A549 (cell line): ENCODE results near the gene TTC39B. TPM values are rescaled to one million over a fixed set of nuclear protein-coding genes. Genes with fewer than 3 reads are reported as not detected.
A peak's percentile ranks its signal among the peaks of the same experiment; 100 is the strongest.

Source experiments
- ATAC-seq, 2 experiments: fragments of 200-7000 bp in 1 of 2; fragments of >200 bp in 1 of 2; cut with Nextera tagmentation in 1 of 2; cut with Tn5 transposase in 1 of 2; 3 replicates each; pipeline versions ENCODE4 v1.8.0 to v1.9.1; 2018 to 2020; ENCODE audit warnings: mild to moderate bottlenecking in 1 of 2, moderate library complexity in 1 of 2
- CTCF ChIA-PET: fragments of 300-600 bp; sonication (Branson Sonifier 250); formaldehyde crosslinking; extraction: SDS; loops from one replicate; lab custom pipeline; 2021; ENCODE audit warnings: antibody characterized with exemption, inconsistent platforms; lab: Yijun Ruan, JAX
- POLR2A ChIA-PET: fragments of 350-600 bp; formaldehyde crosslinking; extraction: SDS; loops from one replicate; lab custom pipeline; 2021; ENCODE audit warnings: antibody characterized with exemption, inconsistent platforms; lab: Yijun Ruan, JAX
- DNase-seq, 2 experiments: peaks; one replicate each; pipeline versions ENCODE4 v3.0.0 to v3.0.0-alpha.2; 2011 to 2016; ENCODE audit warnings: low read depth in 1 of 2, low spot score in 1 of 2
- FAIRE-seq: peaks from 2 replicates; lab custom pipeline; 2011; peaks lifted over from hg19 to GRCh38; lab: Jason Lieb, UNC
- H3K27ac ChIP-seq, 2 experiments: fragments of >200 bp; sonication (Bioruptor Twin); formaldehyde crosslinking; 3 replicates each; pipeline ENCODE4 v1.5.1; 2016 to 2017
- H3K4me1 ChIP-seq: fragments of >200 bp; sonication (Bioruptor Twin); formaldehyde crosslinking; 3 replicates; pipeline ENCODE4 v1.6.1; 2016
- H3K4me2 ChIP-seq: fragments of >200 bp; sonication (Bioruptor Twin); formaldehyde crosslinking; 3 replicates; pipeline ENCODE4 v1.6.1; 2016
- H3K4me3 ChIP-seq: fragments of >200 bp; sonication (Bioruptor Twin); formaldehyde crosslinking; 3 replicates; pipeline ENCODE4 v1.5.1; 2016
- H3K9me3 ChIP-seq: fragments of >200 bp; sonication (Bioruptor Twin); formaldehyde crosslinking; 3 replicates; pipeline ENCODE4 v1.6.1; 2016
- CEBPB ChIP-seq, 2 experiments: fragments of >200 bp in 1 of 2; sonication (Bioruptor Twin) in 1 of 2; formaldehyde crosslinking in 1 of 2; IDR thresholded peaks; 2 replicates each; pipeline ENCODE4 v1.6.1; 2012 to 2016
- E2F6 ChIP-seq: IDR thresholded peaks from 2 replicates; pipeline ENCODE4 v1.6.1; 2012; ENCODE audit warnings: low read depth, borderline replicate concordance
- EP300 ChIP-seq, 2 experiments: fragments of >200 bp; sonication (Bioruptor Twin); formaldehyde crosslinking; IDR thresholded peaks; 2 replicates in 1 of 2; 3 replicates in 1 of 2; pipeline ENCODE4 v1.6.1; 2016 to 2017
- FOXS1 ChIP-seq: fragments of 250-450 bp; sonication (Bioruptor Pico); IDR thresholded peaks from 2 replicates; pipeline ENCODE4 v1.5.0; 2020; ENCODE audit warnings: mild to moderate bottlenecking, moderate library complexity
- HMGXB4 ChIP-seq: fragments of 250-450 bp; sonication (Bioruptor Pico); IDR thresholded peaks from 2 replicates; pipeline ENCODE4 v1.5.0; 2021; ENCODE audit warnings: mild to moderate bottlenecking, moderate library complexity, borderline replicate concordance
- HOXB5 ChIP-seq: fragments of 250-450 bp; sonication (Bioruptor Pico); IDR thresholded peaks from 2 replicates; pipeline ENCODE4 v1.5.0; 2020; ENCODE audit warnings: mild to moderate bottlenecking, moderate library complexity
- JUN ChIP-seq, 2 experiments: fragments of >200 bp; sonication (Bioruptor Twin); formaldehyde crosslinking; IDR thresholded peaks; 2 replicates in 1 of 2; 3 replicates in 1 of 2; pipeline ENCODE4 v1.6.1; 2016 to 2017
- MAFK ChIP-seq: fragments of 450-650 bp; IDR thresholded peaks from 2 replicates; pipeline ENCODE4 v1.6.1; 2014; ENCODE audit not compliant: partially characterized antibody
- MAZ ChIP-seq: fragments of 150-350 bp; IDR thresholded peaks from 2 replicates; pipeline ENCODE4 v1.6.1; 2014; ENCODE audit warnings: antibody characterized with exemption, low read depth, low read length, borderline replicate concordance
- NPAS2 ChIP-seq: fragments of 250-450 bp; sonication (Bioruptor Pico); IDR thresholded peaks from 2 replicates; pipeline ENCODE4 v1.8.0; 2022; ENCODE audit warnings: mild to moderate bottlenecking, moderate library complexity, borderline replicate concordance
- RARB ChIP-seq: fragments of 250-450 bp; sonication (Bioruptor Pico); IDR thresholded peaks from 2 replicates; pipeline ENCODE4 v1.8.0; 2021; ENCODE audit warnings: mild to moderate bottlenecking, moderate library complexity
- RNF2 ChIP-seq: fragments of 200-600 bp; sonication (generic); IDR thresholded peaks from 2 replicates; pipeline ENCODE4 v1.6.1; 2016; ENCODE audit warnings: low read depth, mild to moderate bottlenecking, antibody characterized with exemption, moderate library complexity, borderline replicate concordance
- TFCP2L1 ChIP-seq: fragments of 250-450 bp; sonication (Bioruptor Pico); IDR thresholded peaks from 2 replicates; pipeline ENCODE4 v1.5.0; 2021; ENCODE audit warnings: mild to moderate bottlenecking
- ZFP36 ChIP-seq: fragments of 450-650 bp; IDR thresholded peaks from 2 replicates; pipeline ENCODE4 v1.6.1; 2014; ENCODE audit warnings: borderline replicate concordance; ENCODE audit not compliant: partially characterized antibody
- ZNF302 ChIP-seq: fragments of 250-450 bp; sonication (Bioruptor Pico); IDR thresholded peaks from 2 replicates; pipeline ENCODE4 v1.9.0; 2021; ENCODE audit warnings: inconsistent platforms, mild to moderate bottlenecking, moderate library complexity
- WGBS: methylation state at CpG from one replicate; pipeline ENCODE4 v1.1.6; 2017; ENCODE audit errors: missing lambda C conversion rate; 5-methylcytosine and 5-hydroxymethylcytosine counted together
- polyA plus RNA-seq, 4 experiments: library from polyadenylated mRNA; depleted of rRNA in 3 of 4; stranded (reverse); fragments of >200 nt; fragmentation: RNase III in 1 of 4; extraction: RNeasy Plus Mini Kit Qiagen cat#74134 plus additional on column Dnase treatment in 1 of 4; gene quantifications; 2 replicates in 3 of 4; 3 replicates in 1 of 4; pipeline ENCODE4 v1.2.3, GENCODE V29; 2011 to 2017
- TF ChIP-seq, protein P1 (sequence below): IDR thresholded peaks from 2 replicates; pipeline ENCODE4 v1.6.1; 2012
- TF ChIP-seq, protein P2 (sequence below): fragments of 150-350 bp; IDR thresholded peaks from 2 replicates; pipeline ENCODE4 v1.6.1; 2014; ENCODE audit warnings: low read depth, mild to moderate bottlenecking, low read length
- TF ChIP-seq, protein P3 (sequence below): fragments of >200 bp; sonication (Bioruptor Twin); formaldehyde crosslinking; IDR thresholded peaks from 3 replicates; pipeline ENCODE4 v1.5.1; 2016
- TF ChIP-seq, protein P4 (sequence below): fragments of >200 bp; sonication (Bioruptor Twin); formaldehyde crosslinking; IDR thresholded peaks from 2 replicates; pipeline ENCODE4 v1.6.1; 2016

TTC39B gene
- polyA plus RNA-seq, 2 of the 4 experiments (the other 2 are of a cell fraction) = 0.94 to 4.4 TPM

DNA sequence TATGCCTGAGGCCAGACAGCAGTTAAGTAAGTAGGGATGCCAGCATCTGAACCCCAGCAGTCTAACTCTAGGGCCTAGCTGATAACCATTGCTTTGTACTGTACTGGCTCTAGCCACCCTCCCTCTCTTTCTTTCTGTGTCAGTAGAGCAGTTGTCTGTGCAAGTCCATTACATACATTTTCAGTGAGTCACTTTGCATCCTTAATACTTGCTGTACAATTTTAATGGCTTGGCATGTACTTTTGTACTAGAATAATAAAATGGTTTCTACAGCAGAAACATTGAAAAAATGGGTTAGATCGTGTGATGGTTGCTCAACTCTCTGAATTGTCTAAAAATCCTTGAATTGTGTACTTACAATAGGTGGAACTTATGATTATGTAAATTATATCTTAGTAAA lies 1.5 kb upstream of the TTC39B start:
- peaks cover 14% of the 10 kb centered on the region for H3K4me1 ChIP-seq
- WGBS = 77% methylated on average over 1 of the region's 1 CpG
- TF ChIP-seq TFCP2L1 (CRISPR knock-in tag) (no peak), E2F6 (no peak)
- TF ChIP-seq, all 56 proteins: peak for 0
- DNase-seq = no peak
- no peak for FAIRE-seq
- POLR2A ChIA-PET = no interaction called here
- Histone ChIP-seq H3K9me3 (no peaks in the 10 kb centered on the region), H3K4me3 (no peak overlapping the region), H3K27ac (no peak overlapping the region), H3K4me2 (no peak overlapping the region)
- CTCF ChIA-PET = interaction anchor here (1.6 kb wide), 1 partner anchor 34 kb away, joined by 3 read pairs; no protein-coding TSS in a partner anchor
- ATAC-seq = no peak

DNA sequence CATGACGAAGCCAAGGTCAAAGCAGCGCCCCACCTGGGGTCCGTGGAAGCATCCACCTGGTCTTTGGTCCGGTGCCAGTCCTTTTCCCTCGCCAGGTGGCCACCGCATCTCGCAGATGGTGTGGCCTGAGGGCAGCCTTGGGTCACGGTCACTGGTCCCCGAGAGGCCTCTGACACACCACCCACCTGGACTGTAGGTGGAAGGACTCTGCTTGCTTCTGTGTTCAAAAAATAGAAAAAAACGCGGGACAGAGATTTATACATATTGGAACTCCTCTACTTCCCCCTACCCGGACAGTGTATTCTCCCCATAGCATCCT lies 466 bp upstream of the TTC39B start:
- TF ChIP-seq, protein P1, sequence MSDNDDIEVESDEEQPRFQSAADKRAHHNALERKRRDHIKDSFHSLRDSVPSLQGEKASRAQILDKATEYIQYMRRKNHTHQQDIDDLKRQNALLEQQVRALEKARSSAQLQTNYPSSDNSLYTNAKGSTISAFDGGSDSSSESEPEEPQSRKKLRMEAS = no peak
- TF ChIP-seq, protein P2, sequence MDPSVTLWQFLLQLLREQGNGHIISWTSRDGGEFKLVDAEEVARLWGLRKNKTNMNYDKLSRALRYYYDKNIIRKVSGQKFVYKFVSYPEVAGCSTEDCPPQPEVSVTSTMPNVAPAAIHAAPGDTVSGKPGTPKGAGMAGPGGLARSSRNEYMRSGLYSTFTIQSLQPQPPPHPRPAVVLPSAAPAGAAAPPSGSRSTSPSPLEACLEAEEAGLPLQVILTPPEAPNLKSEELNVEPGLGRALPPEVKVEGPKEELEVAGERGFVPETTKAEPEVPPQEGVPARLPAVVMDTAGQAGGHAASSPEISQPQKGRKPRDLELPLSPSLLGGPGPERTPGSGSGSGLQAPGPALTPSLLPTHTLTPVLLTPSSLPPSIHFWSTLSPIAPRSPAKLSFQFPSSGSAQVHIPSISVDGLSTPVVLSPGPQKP = no peak
- TF ChIP-seq, protein P3, sequence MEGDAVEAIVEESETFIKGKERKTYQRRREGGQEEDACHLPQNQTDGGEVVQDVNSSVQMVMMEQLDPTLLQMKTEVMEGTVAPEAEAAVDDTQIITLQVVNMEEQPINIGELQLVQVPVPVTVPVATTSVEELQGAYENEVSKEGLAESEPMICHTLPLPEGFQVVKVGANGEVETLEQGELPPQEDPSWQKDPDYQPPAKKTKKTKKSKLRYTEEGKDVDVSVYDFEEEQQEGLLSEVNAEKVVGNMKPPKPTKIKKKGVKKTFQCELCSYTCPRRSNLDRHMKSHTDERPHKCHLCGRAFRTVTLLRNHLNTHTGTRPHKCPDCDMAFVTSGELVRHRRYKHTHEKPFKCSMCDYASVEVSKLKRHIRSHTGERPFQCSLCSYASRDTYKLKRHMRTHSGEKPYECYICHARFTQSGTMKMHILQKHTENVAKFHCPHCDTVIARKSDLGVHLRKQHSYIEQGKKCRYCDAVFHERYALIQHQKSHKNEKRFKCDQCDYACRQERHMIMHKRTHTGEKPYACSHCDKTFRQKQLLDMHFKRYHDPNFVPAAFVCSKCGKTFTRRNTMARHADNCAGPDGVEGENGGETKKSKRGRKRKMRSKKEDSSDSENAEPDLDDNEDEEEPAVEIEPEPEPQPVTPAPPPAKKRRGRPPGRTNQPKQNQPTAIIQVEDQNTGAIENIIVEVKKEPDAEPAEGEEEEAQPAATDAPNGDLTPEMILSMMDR = 0 out of 3 replicates have a peak, but pooled peaks have one; percentile 6
- TF ChIP-seq JUN (IDR thresholded peaks at IDR 0.05) = no peak
- 0 out of 2 replicates have a peak, but pooled peaks have one; percentile 36 for TF ChIP-seq E2F6
- TF ChIP-seq EP300 (IDR thresholded peaks at IDR 0.05) = no peak
- peak; percentile 41 to 45 for ATAC-seq
- Histone ChIP-seq H3K4me1 (peaks cover 14% of the 10 kb centered on the region), H3K27ac (peak overlapping the region; percentile 28 to 68; a peak in 5 of 6 replicates), H3K4me2 (peak overlapping the region; percentile 99), H3K9me3 (no peaks in the 10 kb centered on the region), H3K4me3 (peak overlapping the region; percentile 91)
- FAIRE-seq = no peak
- CTCF ChIA-PET = interaction anchor here (0.9 to 1.6 kb wide), 3 partner anchors 33 to 115 kb away, joined by 3 to 4 read pairs (median 4); partner anchors contain the start of gene SNAPC3
- 10% methylated on average over 12 of the region's 12 CpGs for WGBS
- POLR2A ChIA-PET = interaction anchor here (0.6 to 1.4 kb wide), 4 partner anchors 12 to 203 kb away, joined by 3 to 6 read pairs (median 4); partner anchors contain the start of genes PSIP1 and SNAPC3
- no peak for DNase-seq

DNA sequence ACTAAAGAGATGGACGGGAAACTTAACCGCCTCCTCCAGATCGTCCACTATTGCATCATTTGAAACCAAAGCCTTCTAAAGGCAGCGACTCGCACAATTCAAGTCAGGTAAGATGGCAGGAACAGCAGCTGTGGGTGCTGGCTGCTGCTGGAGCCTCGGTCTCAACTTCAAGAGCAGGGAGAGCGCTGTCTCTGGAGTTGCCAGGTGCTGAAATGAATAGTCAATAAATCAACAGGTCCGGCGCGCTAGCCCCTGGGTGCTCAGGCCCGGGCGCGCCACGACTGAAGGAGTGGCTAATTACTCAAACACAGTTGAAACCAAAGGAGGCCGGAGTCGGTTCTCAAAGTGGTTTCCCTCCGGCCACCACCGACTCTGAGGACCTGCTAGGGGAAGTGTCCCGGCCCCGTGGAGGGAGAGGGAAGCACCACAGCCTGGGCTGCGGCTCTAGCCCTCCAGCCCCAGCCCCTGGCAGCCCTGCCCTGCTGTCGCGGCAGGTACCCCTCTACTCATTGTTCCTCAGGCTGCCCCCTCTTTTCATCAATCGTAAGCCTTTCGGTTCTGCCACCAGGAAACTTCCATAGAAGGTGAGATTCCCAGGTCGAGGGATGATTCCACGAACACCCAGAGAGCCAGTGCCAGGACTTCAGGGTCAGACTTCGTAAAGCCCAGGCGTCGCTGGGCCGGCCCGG lies 804 bp downstream of the TTC39B start:
- POLR2A ChIA-PET = interaction anchor here (1.2 to 1.4 kb wide), 3 partner anchors 10 to 205 kb away, joined by 3 to 6 read pairs (median 5); partner anchors contain the start of genes PSIP1 and SNAPC3
- Histone ChIP-seq H3K4me3 (peak overlapping the region; percentile 91), H3K4me2 (peak overlapping the region; percentile 99), H3K27ac (peak overlapping the region; percentile 74 to 84), H3K9me3 (no peaks in the 10 kb centered on the region), H3K4me1 (peaks cover 14% of the 10 kb centered on the region)
- 24% methylated on average over 25 of the region's 32 CpGs for WGBS
- peak; percentile 58 to 60 for ATAC-seq
- peak in 1 of 2 experiments; percentile 30 for DNase-seq
- no peak for FAIRE-seq
- TF ChIP-seq HOXB5 (CRISPR knock-in tag) (no peak), JUN (IDR thresholded peaks at IDR 0.05) (no peak), CEBPB (IDR thresholded peaks at IDR 0.05) (0 out of 4 replicates have a peak, but pooled peaks of 1 of the 2 experiments have one; percentile 21)
- TF ChIP-seq, all 56 proteins: peak for 1
- CTCF ChIA-PET = interaction anchor here (0.9 kb wide), 1 partner anchor 110 kb away, joined by 3 read pairs; no protein-coding TSS in a partner anchor

GRCh38 chr9:15305470-15305869 lies 1.5 kb downstream of the TTC39B start:
- ATAC-seq (no peak), FAIRE-seq (no peak), DNase-seq (no peak)
- Histone ChIP-seq H3K27ac (no peak overlapping the region), H3K9me3 (no peaks in the 10 kb centered on the region), H3K4me2 (peak overlapping the region; percentile 99), H3K4me1 (peaks cover 14% of the 10 kb centered on the region), H3K4me3 (no peak overlapping the region; the same call in 2 of the 3 replicates)
- WGBS = 93% methylated on average over 4 of the region's 4 CpGs
- ChIA-PET POLR2A (no interaction called here), CTCF (interaction anchor here (0.8 kb wide), 1 partner anchor 14 kb away, joined by 3 read pairs; no protein-coding TSS in a partner anchor)
- TF ChIP-seq RNF2 (no peak), CEBPB (IDR thresholded peaks at IDR 0.05) (no peak), ZFP36 (no peak), HMGXB4 (no peak), RARB (no peak), FOXS1 (CRISPR knock-in tag) (no peak), EP300 (IDR thresholded peaks at IDR 0.05) (no peak), NPAS2 (CRISPR knock-in tag) (no peak), MAZ (no peak), ZNF302 (CRISPR knock-in tag) (no peak), MAFK (no peak)
- TF ChIP-seq, protein P4, sequence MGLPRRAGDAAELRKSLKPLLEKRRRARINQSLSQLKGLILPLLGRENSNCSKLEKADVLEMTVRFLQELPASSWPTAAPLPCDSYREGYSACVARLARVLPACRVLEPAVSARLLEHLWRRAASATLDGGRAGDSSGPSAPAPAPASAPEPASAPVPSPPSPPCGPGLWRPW = no peak
